ENCODE data around the gene NKPD1. TPM values are rescaled to one million over a fixed set of nuclear protein-coding genes. Genes with fewer than 3 reads are reported as not detected.

Gene NKPD1
- total RNA-seq, 2 donors from 2014 or later, result 0.70 to 0.72 TPM

- H3K36me3 Mint-ChIP-seq (ENCODE audit: insufficient read depth in 2 of 2), result no peaks in the 10 kb centered on the region
- ATAC-seq (replicated peaks in 1 of 2) (no peak), DNase-seq (no peak)
- peaks cover 13% of the 10 kb centered on the region for H3K4me1 Mint-ChIP-seq (ENCODE audit: low read depth)
- H3K27me3 Mint-ChIP-seq (ENCODE audit: low read depth), result no peaks in the 10 kb centered on the region
- no peak overlapping the region for H3K27ac Mint-ChIP-seq
- H3K9me3 Mint-ChIP-seq, result no peaks in the 10 kb centered on the region
- no peak overlapping the region for H3K4me3 Mint-ChIP-seq
Measured at GRCh38 chr19:45146741-45147205, 14.0 kb downstream of the NKPD1 start.

DNA sequence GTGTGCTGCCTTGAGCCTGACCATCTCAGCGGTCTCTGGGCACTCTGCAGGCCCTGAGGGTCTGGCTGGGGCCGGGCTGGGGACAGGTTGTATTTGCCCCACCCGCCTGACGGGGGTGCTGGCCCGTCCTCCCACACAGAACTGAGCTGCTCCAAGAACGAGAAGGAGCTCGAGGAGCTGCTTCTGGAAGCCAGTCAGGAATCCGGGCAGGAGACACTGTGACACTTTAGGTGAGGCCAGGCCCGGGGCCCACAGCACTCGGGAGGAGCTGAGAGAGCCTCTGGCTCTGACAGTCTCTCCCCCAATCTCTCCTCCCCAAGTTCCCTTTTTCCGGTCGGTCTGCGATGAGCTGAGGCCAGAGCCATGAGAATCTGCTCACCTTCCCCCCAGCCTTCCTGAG is 14.5 kb downstream of the NKPD1 start:
- Mint-ChIP-seq H3K27ac (no peak overlapping the region), H3K27me3 (ENCODE audit: low read depth) (no peaks in the 10 kb centered on the region), H3K4me3 (no peak overlapping the region), H3K4me1 (ENCODE audit: low read depth) (peaks cover 8% of the 10 kb centered on the region), H3K9me3 (no peaks in the 10 kb centered on the region), H3K36me3 (ENCODE audit: insufficient read depth in 2 of 2) (no peaks in the 10 kb centered on the region)
- DNase-seq (no peak), ATAC-seq (replicated peaks in 1 of 2) (no peak)

GRCh38 chr19:45145270-45146189 is 15.3 kb downstream of the NKPD1 start:
- H3K27ac Mint-ChIP-seq, result no peak overlapping the region
- H3K4me1 Mint-ChIP-seq (ENCODE audit: low read depth), result peaks cover 8% of the 10 kb centered on the region
- H3K9me3 Mint-ChIP-seq, result no peaks in the 10 kb centered on the region
- no peaks in the 10 kb centered on the region for H3K27me3 Mint-ChIP-seq (ENCODE audit: low read depth)
- DNase-seq (no peak), ATAC-seq (replicated peaks in 1 of 2) (no peak)
- no peaks in the 10 kb centered on the region for H3K36me3 Mint-ChIP-seq (ENCODE audit: insufficient read depth in 2 of 2)
- no peak overlapping the region for H3K4me3 Mint-ChIP-seq

DNA sequence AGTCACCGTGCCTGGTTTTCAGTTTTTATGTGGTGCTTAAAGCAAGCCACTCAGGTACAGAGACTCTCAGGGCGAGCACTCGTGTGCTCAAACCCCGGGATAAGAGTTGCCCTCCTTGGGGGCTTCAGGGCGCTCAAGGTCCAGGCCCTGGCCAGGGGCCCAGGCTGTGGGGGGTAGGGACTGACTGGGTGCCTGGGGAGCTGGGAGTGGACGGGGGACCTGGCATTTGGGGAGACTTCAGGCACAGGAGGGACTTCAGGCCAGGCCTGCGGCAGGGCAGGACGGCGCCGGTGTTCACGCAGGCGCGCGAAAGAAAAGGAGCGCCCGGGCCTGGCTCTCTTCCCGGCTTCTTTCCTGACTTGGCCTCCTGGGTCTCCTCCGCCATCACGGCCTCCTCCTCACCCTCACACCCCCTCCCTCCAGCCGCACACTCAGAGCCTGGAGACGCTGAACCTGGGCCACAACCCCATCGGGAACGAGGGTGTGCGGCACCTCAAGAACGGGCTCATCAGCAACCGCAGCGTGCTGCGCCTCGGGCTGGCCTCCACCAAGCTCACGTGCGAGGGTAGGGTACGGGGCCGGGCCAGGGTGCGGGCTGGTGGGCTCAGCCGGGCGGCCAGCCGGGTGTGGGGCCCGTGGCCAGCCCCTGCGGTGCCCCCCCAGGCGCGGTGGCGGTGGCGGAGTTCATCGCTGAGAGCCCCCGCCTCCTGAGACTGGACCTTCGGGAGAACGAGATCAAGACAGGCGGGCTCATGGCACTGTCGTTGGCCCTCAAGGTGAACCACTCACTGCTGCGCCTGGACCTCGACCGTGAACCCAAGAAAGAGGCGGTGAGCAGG is 16.1 kb downstream of the NKPD1 start:
- Mint-ChIP-seq H3K9me3 (no peaks in the 10 kb centered on the region), H3K27ac (no peak overlapping the region), H3K36me3 (ENCODE audit: insufficient read depth in 2 of 2) (no peaks in the 10 kb centered on the region)

GRCh38 chr19:45142726-45143110 is 18.1 kb downstream of the NKPD1 start:
- DNase-seq (no peak), ATAC-seq (replicated peaks in 1 of 2) (no peak)
- peaks cover 8% of the 10 kb centered on the region for H3K4me1 Mint-ChIP-seq (ENCODE audit: low read depth)
- no peak overlapping the region for H3K27ac Mint-ChIP-seq
- no peaks in the 10 kb centered on the region for H3K27me3 Mint-ChIP-seq (ENCODE audit: low read depth)
- no peak overlapping the region for H3K4me3 Mint-ChIP-seq
- H3K9me3 Mint-ChIP-seq, result no peaks in the 10 kb centered on the region
- H3K36me3 Mint-ChIP-seq (ENCODE audit: insufficient read depth in 2 of 2), result no peaks in the 10 kb centered on the region

More for the DNA sequence above, 16.1 kb downstream of the NKPD1 start:
- Mint-ChIP-seq H3K4me3 (no peak overlapping the region), H3K4me1 (ENCODE audit: low read depth) (peaks cover 8% of the 10 kb centered on the region), H3K27me3 (ENCODE audit: low read depth) (no peaks in the 10 kb centered on the region)
- DNase-seq (no peak), ATAC-seq (replicated peaks in 1 of 2) (no peak)

GRCh38 chr19:45142016-45142725 is 18.6 kb downstream of the NKPD1 start:
- no peak for ATAC-seq (replicated peaks in 1 of 2)
- H3K36me3 Mint-ChIP-seq (ENCODE audit: insufficient read depth in 2 of 2), result no peaks in the 10 kb centered on the region
- no peaks in the 10 kb centered on the region for H3K9me3 Mint-ChIP-seq
- no peak overlapping the region for H3K27ac Mint-ChIP-seq
- no peak for DNase-seq
- no peak overlapping the region for H3K4me3 Mint-ChIP-seq
- peaks cover 8% of the 10 kb centered on the region for H3K4me1 Mint-ChIP-seq (ENCODE audit: low read depth)
- no peaks in the 10 kb centered on the region for H3K27me3 Mint-ChIP-seq (ENCODE audit: low read depth)

GRCh38 chr19:45141203-45141900 is 19.4 kb downstream of the NKPD1 start:
- Mint-ChIP-seq H3K27ac (no peak overlapping the region), H3K27me3 (ENCODE audit: low read depth) (no peaks in the 10 kb centered on the region), H3K36me3 (ENCODE audit: insufficient read depth in 2 of 2) (no peaks in the 10 kb centered on the region), H3K9me3 (no peaks in the 10 kb centered on the region), H3K4me3 (no peak overlapping the region), H3K4me1 (ENCODE audit: low read depth) (peaks cover 8% of the 10 kb centered on the region)
- DNase-seq (no peak), ATAC-seq (replicated peaks in 1 of 2) (no peak)

DNA sequence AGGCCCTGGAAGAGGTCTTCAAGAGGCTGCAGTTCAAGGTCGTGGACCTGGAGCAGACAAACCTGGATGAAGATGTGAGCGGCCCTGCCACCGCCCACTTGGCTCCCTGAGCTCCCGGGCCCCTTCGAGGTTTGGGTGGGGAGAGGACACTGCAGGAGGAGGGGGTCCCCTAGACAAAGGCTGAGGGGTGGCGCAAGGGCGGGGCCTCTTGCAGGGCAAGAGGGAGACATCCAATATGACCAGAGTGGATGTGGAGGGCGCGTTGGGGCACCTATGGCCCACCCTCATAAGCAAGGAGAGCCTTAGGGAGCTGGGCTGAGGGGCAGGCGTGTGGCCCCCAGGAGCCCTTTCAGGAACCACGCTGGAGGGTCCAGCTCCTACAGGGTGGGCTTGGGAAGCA is 20.2 kb downstream of the NKPD1 start:
- no peak for DNase-seq
- no peaks in the 10 kb centered on the region for H3K36me3 Mint-ChIP-seq (ENCODE audit: insufficient read depth in 2 of 2)
- peaks cover 8% of the 10 kb centered on the region for H3K4me1 Mint-ChIP-seq (ENCODE audit: low read depth)
- H3K4me3 Mint-ChIP-seq, result no peak overlapping the region
- no peaks in the 10 kb centered on the region for H3K9me3 Mint-ChIP-seq
- ATAC-seq (replicated peaks in 1 of 2), result no peak
- H3K27me3 Mint-ChIP-seq (ENCODE audit: low read depth), result no peaks in the 10 kb centered on the region
- no peak overlapping the region for H3K27ac Mint-ChIP-seq

DNA sequence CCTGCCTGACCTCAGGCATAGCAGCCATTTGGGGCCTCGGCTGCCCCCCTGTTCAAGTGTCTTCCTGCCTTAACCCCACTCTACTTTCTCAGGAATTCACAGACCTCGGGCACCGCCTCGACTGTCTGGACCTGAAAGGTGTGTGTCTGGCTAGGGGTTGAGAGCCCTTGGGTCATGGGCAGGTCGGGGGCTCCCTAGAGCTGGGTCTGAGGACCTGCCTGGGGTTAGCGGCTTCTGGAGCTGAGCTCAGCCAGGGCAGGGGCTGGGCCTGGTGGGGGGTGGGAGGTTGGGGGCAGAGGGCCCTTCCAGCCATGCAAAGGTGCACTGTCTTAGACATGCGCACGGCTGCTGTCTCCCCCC is 20.7 kb downstream of the NKPD1 start:
- no peaks in the 10 kb centered on the region for H3K36me3 Mint-ChIP-seq (ENCODE audit: insufficient read depth in 2 of 2)
- peaks cover 8% of the 10 kb centered on the region for H3K4me1 Mint-ChIP-seq (ENCODE audit: low read depth)
- H3K4me3 Mint-ChIP-seq, result no peak overlapping the region
- ATAC-seq (replicated peaks in 1 of 2) (no peak), DNase-seq (no peak)
- H3K27me3 Mint-ChIP-seq (ENCODE audit: low read depth), result no peaks in the 10 kb centered on the region
- H3K27ac Mint-ChIP-seq, result no peak overlapping the region
- no peaks in the 10 kb centered on the region for H3K9me3 Mint-ChIP-seq

GRCh38 chr19:45139286-45140143 is 21.3 kb downstream of the NKPD1 start:
- DNase-seq, result no peak
- no peak overlapping the region for H3K27ac Mint-ChIP-seq
- no peaks in the 10 kb centered on the region for H3K27me3 Mint-ChIP-seq (ENCODE audit: low read depth)
- no peak for ATAC-seq (replicated peaks in 1 of 2)
- H3K9me3 Mint-ChIP-seq, result no peaks in the 10 kb centered on the region
- no peaks in the 10 kb centered on the region for H3K36me3 Mint-ChIP-seq (ENCODE audit: insufficient read depth in 2 of 2)
- H3K4me3 Mint-ChIP-seq, result no peak overlapping the region
- peaks cover 8% of the 10 kb centered on the region for H3K4me1 Mint-ChIP-seq (ENCODE audit: low read depth)

DNA sequence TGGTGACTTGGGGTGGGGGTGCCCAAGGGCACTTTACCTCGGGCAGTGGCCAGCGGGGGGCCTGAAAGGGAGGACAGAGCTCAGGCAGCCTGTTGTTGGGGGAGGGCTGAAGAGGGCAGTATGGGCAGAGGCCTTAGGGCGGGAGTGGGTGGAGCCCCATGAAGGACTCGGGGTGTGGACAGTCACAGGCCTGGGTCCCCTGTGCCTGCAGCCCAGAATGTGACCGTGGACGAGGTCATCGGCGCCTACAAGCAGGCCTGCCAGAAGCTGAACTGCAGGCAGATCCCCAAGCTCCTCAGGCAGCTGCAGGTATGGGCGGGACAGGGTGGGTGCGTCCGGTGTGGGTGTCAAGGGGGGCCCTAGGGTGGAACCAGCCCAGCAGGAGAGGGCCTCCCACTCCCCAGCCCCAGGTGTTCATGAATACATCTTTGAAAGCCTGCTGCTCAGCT is 22.5 kb downstream of the NKPD1 start:
- no peak for ATAC-seq (replicated peaks in 1 of 2)
- Mint-ChIP-seq H3K27me3 (ENCODE audit: low read depth) (no peaks in the 10 kb centered on the region), H3K36me3 (ENCODE audit: insufficient read depth in 2 of 2) (no peaks in the 10 kb centered on the region), H3K4me3 (no peak overlapping the region), H3K4me1 (ENCODE audit: low read depth) (peaks cover 8% of the 10 kb centered on the region), H3K9me3 (no peaks in the 10 kb centered on the region), H3K27ac (no peak overlapping the region)
- DNase-seq, result no peak

Measured in activated T-cell treated with anti-CD3 and anti-CD28 coated beads, Interleukin-2, amount 50 U/mL, for 72 hours (primary cell).